HEK293T (cell line): ENCODE data around the gene TACC2.

ENCODE experiments used
- BHLHE40 ChIP-seq: fragments of 450-650 bp; IDR thresholded peaks from 2 replicates; pipeline ENCODE4 v1.6.1; 2016; ENCODE audit warnings: mild to moderate bottlenecking, moderate library complexity, borderline replicate concordance
- ELF4 ChIP-seq: fragments of 450-650 bp; IDR thresholded peaks from 2 replicates; pipeline ENCODE4 v1.6.1; 2017; ENCODE audit warnings: antibody characterized with exemption
- FOXA1 ChIP-seq: fragments of 450-650 bp; IDR thresholded peaks from 2 replicates; pipeline ENCODE4 v1.6.1; 2016; ENCODE audit warnings: mild to moderate bottlenecking
- FOXK2 ChIP-seq: fragments of 450-650 bp; IDR thresholded peaks from 2 replicates; pipeline ENCODE4 v1.6.1; 2016; ENCODE audit warnings: mild to moderate bottlenecking
- FOXM1 ChIP-seq: fragments of 450-650 bp; IDR thresholded peaks from 2 replicates; pipeline ENCODE4 v1.6.1; 2017; ENCODE audit warnings: mild to moderate bottlenecking, borderline replicate concordance
- HDGF ChIP-seq: fragments of 450-650 bp; IDR thresholded peaks from 2 replicates; pipeline ENCODE4 v1.6.1; 2017; ENCODE audit warnings: antibody characterized with exemption, borderline replicate concordance
- L3MBTL2 ChIP-seq: fragments of 450-650 bp; conservative IDR thresholded peaks from 2 replicates; pipeline ENCODE4 v1.6.1; 2016; ENCODE audit warnings: mild to moderate bottlenecking
- LEF1 ChIP-seq: fragments of 450-650 bp; IDR thresholded peaks from 2 replicates; pipeline ENCODE4 v1.6.1; 2017; ENCODE audit warnings: mild to moderate bottlenecking, borderline replicate concordance
- NFRKB ChIP-seq: fragments of 450-650 bp; IDR thresholded peaks from 2 replicates; pipeline ENCODE4 v1.6.1; 2016; ENCODE audit warnings: mild to moderate bottlenecking, moderate library complexity
- PKNOX1 ChIP-seq: fragments of 450-650 bp; IDR thresholded peaks from 2 replicates; pipeline ENCODE4 v1.6.1; 2016
- SP1 ChIP-seq: fragments of 450-650 bp; IDR thresholded peaks from 2 replicates; pipeline ENCODE4 v1.6.1; 2017
- SUZ12 ChIP-seq: fragments of 450-650 bp; IDR thresholded peaks from 2 replicates; pipeline ENCODE4 v1.6.1; 2016; ENCODE audit warnings: mild to moderate bottlenecking
- ZNF384 ChIP-seq: fragments of 450-650 bp; IDR thresholded peaks from 2 replicates; pipeline ENCODE4 v1.6.1; 2016

GRCh38 chr10:122143238-122143841 lies 154.4 kb downstream of the TACC2 start:
- TF ChIP-seq NFRKB (no peak), ZNF384 (no peak), LEF1 (no peak), SP1 (no peak), FOXK2 (no peak), SUZ12 (no peak), FOXA1 (no peak), ELF4 (no peak), BHLHE40 (no peak), FOXM1 (no peak), PKNOX1 (no peak), HDGF (no peak), L3MBTL2 (no peak)
